ENCODE results near the gene PDLIM1.

- TF ChIP-seq CTCF (IDR thresholded peaks at IDR 0.05; ENCODE audit: insufficient read depth, low read length, poor library complexity, severe bottlenecking) (no peak), EZH2phosphoT487 (conservative IDR thresholded peaks at IDR 0.05; ENCODE audit: low read length) (no peak)
Observed at GRCh38 chr10:95290461-95291364, at the start of gene PDLIM1.
